ENCODE measurements around the gene SLFN5. TPM values are rescaled to one million over a fixed set of nuclear protein-coding genes. Genes with fewer than 3 reads are reported as not detected.
"Not testable (repeated sequence)": the region's sequence is repeated elsewhere in the genome, so short reads cannot be mapped to it uniquely, and the experiment has no call there.

The SLFN5 gene
- total RNA-seq, 1 donor from 2014 or later = 8.9 TPM

DNA sequence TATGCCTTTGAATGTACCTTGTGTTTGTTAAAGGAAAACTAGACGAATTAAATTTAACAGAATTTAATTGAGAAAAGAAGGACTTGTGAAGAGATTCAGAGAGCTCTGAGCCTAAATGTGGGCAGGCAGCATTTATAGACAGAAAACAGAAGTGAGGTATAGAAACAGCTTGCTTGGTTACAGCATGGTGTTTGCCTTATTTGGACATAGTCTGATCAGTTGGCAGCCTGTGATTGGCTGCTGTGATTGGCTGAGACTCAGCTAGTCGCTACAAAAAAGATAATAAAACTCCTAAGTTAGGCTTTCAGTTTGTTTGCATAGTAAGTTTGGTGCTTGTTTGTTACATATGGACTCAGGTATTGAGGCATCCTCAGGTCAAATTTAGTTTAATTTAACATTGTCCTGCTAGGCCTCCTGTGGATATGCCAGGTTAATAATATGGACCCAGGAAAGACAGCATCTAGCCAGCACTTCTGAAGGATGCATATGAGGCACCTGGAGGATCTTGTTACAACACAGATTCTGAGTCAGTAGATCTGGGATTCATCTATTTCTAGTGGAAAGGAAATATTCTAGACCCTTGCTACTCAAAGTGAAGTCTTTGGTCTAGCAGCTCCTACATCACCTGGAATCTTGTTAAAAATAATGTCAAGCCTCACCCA lies 43.4 kb downstream of the SLFN5 start:
- intact Hi-C loops (cut with micrococcal nuclease) = loop anchor here (5.0 kb wide), 1 partner anchor 39 kb away; no protein-coding TSS in a partner anchor
- peak overlapping the region; percentile 14 for H3K27ac Mint-ChIP-seq
- H3K4me3 Mint-ChIP-seq = no peak overlapping the region
- H3K27me3 Mint-ChIP-seq = peaks cover 9% of the 10 kb centered on the region
- peak; percentile 66 for DNase-seq
- peaks cover 26% of the 10 kb centered on the region for H3K4me1 Mint-ChIP-seq
- H3K9me3 Mint-ChIP-seq = peaks cover 18% of the 10 kb centered on the region
- peaks cover 8% of the 10 kb centered on the region for H3K36me3 Mint-ChIP-seq (ENCODE audit: low read depth)

GRCh38 chr17:35287286-35287811 lies 44.5 kb downstream of the SLFN5 start:
- Mint-ChIP-seq H3K36me3 (ENCODE audit: low read depth) (peaks cover 8% of the 10 kb centered on the region), H3K9me3 (peaks cover 13% of the 10 kb centered on the region), H3K4me3 (no peak overlapping the region), H3K27ac (no peak overlapping the region), H3K4me1 (peaks cover 26% of the 10 kb centered on the region), H3K27me3 (peaks cover 11% of the 10 kb centered on the region)
- DNase-seq = no peak
- intact Hi-C loops (cut with micrococcal nuclease) = loop anchor here (5.0 kb wide), 1 partner anchor 40 kb away; no protein-coding TSS in a partner anchor

GRCh38 chr17:35289222-35289621 lies 46.4 kb downstream of the SLFN5 start:
- Mint-ChIP-seq H3K27ac (no peak overlapping the region), H3K4me1 (peaks cover 26% of the 10 kb centered on the region), H3K4me3 (peak overlapping the region; percentile 67), H3K36me3 (ENCODE audit: low read depth) (peaks cover 10% of the 10 kb centered on the region), H3K27me3 (peaks cover 22% of the 10 kb centered on the region), H3K9me3 (peaks cover 19% of the 10 kb centered on the region)
- DNase-seq = no peak
- intact Hi-C loops (cut with micrococcal nuclease) = loop anchor here (1.0 to 5.0 kb wide), 2 partner anchors 42 to 74 kb away; no protein-coding TSS in a partner anchor

DNA sequence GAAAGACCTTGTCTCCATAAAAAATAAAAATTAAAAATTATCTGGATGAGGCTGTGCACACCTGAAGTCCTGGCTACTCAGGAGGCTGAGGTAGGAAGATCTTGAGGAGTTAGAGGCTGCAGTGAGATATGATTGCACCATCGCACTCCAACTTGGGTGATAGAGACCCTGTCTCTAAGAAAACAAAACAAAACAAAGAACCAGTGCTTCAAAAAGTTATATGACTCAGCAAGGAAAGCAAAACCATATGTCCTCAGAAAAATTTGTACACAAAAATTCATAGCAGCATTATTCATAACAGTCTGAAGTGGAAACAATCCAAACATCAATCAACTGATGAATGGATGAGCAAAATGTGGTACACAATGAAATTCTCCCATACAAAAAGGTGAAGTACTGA lies 48.9 kb downstream of the SLFN5 start:
- Mint-ChIP-seq H3K4me3 (no peak overlapping the region), H3K4me1 (peaks cover 22% of the 10 kb centered on the region), H3K27ac (no peak overlapping the region), H3K36me3 (ENCODE audit: low read depth) (peaks cover 14% of the 10 kb centered on the region), H3K27me3 (peaks cover 30% of the 10 kb centered on the region), H3K9me3 (peaks cover 32% of the 10 kb centered on the region)
- intact Hi-C loops (cut with micrococcal nuclease) = no loop called here
- DNase-seq = peak; percentile 51

DNA sequence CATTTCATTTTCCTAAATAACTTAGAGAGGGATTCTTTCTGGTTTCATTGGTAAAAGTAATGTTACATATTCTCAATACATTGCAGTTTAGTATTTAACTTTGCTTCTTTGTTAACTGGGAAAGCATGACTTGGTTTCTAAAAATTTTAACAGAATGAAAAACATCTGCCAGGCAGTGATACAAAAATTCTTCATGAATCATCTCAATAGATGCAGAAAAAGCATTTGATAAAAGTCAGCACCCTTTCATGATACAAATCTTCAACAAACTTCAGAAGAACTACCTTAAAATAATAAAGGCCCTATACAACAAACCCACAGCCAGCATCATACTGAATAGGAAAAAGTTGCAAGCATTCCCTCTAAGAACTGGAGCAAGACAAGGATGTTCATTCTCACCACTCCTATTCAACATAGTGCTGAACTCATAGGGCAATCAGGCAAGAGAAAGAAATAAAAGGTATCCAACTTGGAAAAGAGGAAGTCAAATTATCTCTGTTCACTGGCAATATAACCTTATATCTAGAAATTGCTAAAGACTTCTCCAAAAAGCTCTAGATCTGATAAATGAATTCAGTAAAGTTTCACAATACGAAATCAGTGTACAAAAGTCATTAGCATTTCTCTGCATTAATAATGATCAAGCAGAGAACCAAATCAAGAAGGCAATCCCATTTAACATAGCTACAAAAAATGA lies 50.4 kb downstream of the SLFN5 start:
- Mint-ChIP-seq H3K9me3 (peaks cover 44% of the 10 kb centered on the region), H3K4me3 (no peak overlapping the region), H3K36me3 (ENCODE audit: low read depth) (peaks cover 17% of the 10 kb centered on the region), H3K27me3 (peaks cover 42% of the 10 kb centered on the region), H3K4me1 (peaks cover 12% of the 10 kb centered on the region), H3K27ac (no peak overlapping the region)
- intact Hi-C loops (cut with micrococcal nuclease) = no loop called here
- no peak for DNase-seq

- no peak for DNase-seq
- H3K27me3 Mint-ChIP-seq = peaks cover 48% of the 10 kb centered on the region
- no peaks in the 10 kb centered on the region for H3K4me1 Mint-ChIP-seq
- H3K27ac Mint-ChIP-seq = no peak overlapping the region
- H3K4me3 Mint-ChIP-seq = no peak overlapping the region
- peaks cover 40% of the 10 kb centered on the region for H3K9me3 Mint-ChIP-seq
- H3K36me3 Mint-ChIP-seq (ENCODE audit: low read depth) = peaks cover 11% of the 10 kb centered on the region
- intact Hi-C loops (cut with micrococcal nuclease) = no loop called here
Measured at GRCh38 chr17:35294756-35295155, 51.9 kb downstream of the SLFN5 start.

DNA sequence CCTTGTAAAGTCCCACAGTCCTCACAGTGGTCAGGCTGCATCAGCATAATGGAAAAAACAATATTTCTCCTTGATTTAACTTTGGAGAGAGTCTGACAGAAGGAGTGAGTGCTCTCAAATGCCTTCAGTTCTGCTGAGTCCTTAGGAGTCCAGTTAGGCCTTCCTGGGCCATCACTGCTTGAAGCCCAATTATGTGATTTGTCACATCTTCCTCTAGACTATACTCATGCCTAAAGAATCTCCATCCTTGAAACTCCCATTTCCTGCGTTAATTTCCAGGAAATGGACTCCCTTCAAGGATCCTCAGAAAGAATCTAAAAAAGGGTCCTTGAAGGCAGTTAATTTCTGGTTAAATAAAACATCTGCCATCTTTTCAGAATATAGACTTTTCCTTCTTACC lies 52.8 kb downstream of the SLFN5 start:
- DNase-seq = no peak
- intact Hi-C loops (cut with micrococcal nuclease) = no loop called here
- Mint-ChIP-seq H3K4me1 (no peaks in the 10 kb centered on the region), H3K27me3 (peaks cover 45% of the 10 kb centered on the region), H3K27ac (no peak overlapping the region), H3K9me3 (peaks cover 40% of the 10 kb centered on the region), H3K4me3 (no peak overlapping the region), H3K36me3 (ENCODE audit: low read depth) (peaks cover 12% of the 10 kb centered on the region)

DNA sequence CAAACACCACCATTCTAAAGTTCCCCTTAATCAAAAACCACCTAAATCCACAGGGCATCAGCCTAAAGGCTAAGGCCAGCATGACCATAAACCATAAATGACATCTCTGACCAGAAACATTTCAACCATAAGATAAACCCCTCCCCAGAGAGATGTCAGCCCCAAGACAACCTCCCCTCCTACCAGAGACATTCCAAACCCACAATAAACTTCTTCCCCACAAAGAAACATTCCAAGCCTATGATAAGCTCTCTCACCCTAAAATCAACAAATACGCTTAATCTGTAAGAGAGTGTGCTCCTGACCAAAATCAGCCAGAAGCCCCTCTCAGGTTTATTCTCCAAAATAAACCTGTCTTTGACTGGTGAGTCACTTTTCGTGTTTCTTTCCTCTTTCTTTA lies 54.8 kb downstream of the SLFN5 start:
- Mint-ChIP-seq H3K27me3 (peaks cover 38% of the 10 kb centered on the region), H3K4me3 (no peak overlapping the region), H3K27ac (no peak overlapping the region), H3K36me3 (ENCODE audit: low read depth) (peaks cover 16% of the 10 kb centered on the region), H3K4me1 (no peaks in the 10 kb centered on the region), H3K9me3 (peaks cover 45% of the 10 kb centered on the region)
- intact Hi-C loops (cut with micrococcal nuclease) = no loop called here
- DNase-seq = no peak

GRCh38 chr17:35298639-35299038 lies 55.8 kb downstream of the SLFN5 start:
- Mint-ChIP-seq H3K9me3 (peaks cover 41% of the 10 kb centered on the region), H3K27ac (no peak overlapping the region), H3K36me3 (ENCODE audit: low read depth) (peaks cover 16% of the 10 kb centered on the region), H3K4me3 (no peak overlapping the region), H3K27me3 (peaks cover 32% of the 10 kb centered on the region), H3K4me1 (no peaks in the 10 kb centered on the region)
- intact Hi-C loops (cut with micrococcal nuclease) = no loop called here
- no peak for DNase-seq

GRCh38 chr17:35299135-35299534 lies 56.3 kb downstream of the SLFN5 start:
- peaks cover 16% of the 10 kb centered on the region for H3K36me3 Mint-ChIP-seq (ENCODE audit: low read depth)
- H3K27me3 Mint-ChIP-seq = peaks cover 27% of the 10 kb centered on the region
- no peaks in the 10 kb centered on the region for H3K4me1 Mint-ChIP-seq
- peaks cover 39% of the 10 kb centered on the region for H3K9me3 Mint-ChIP-seq
- DNase-seq = no peak
- H3K4me3 Mint-ChIP-seq = no peak overlapping the region
- no peak overlapping the region for H3K27ac Mint-ChIP-seq
- intact Hi-C loops (cut with micrococcal nuclease) = no loop called here

- intact Hi-C loops (cut with micrococcal nuclease); DNase-seq; H3K27me3 Mint-ChIP-seq; H3K27ac Mint-ChIP-seq; H3K4me3 Mint-ChIP-seq; H3K36me3 Mint-ChIP-seq (ENCODE audit: low read depth): not testable (repeated sequence)
- Mint-ChIP-seq H3K4me1 (peaks cover 20% of the 10 kb centered on the region), H3K9me3 (peaks cover 18% of the 10 kb centered on the region)
Measured at GRCh38 chr17:35309345-35309744, 66.5 kb downstream of the SLFN5 start.

DNA sequence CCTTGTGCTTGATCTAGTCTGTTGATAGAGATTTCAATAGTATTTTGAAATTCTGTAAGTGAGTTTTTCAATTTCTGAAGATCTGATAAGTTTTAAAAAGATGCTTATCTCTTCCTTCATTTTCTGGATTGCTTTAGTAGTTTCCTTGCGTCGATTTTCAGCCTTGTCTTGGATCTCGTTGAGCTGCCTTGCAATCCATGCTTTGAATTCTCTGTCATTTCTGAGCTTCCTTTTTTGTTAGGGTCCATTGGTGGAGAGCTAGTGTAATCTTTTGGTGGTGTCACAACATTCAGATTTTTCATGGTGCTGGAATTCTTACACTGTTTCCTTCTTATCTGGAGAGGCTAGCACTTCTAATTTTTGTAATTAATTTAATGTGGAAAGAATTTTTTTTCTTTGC lies 69.5 kb downstream of the SLFN5 start:
- H3K27ac Mint-ChIP-seq = no peak overlapping the region
- H3K4me3 Mint-ChIP-seq = peak overlapping the region; percentile 1
- H3K4me1 Mint-ChIP-seq = peaks cover 30% of the 10 kb centered on the region
- intact Hi-C loops (cut with micrococcal nuclease) = loop anchor here (1.0 to 5.0 kb wide), 7 partner anchors 28 to 434 kb away; partner anchors contain the start of gene SLFN11
- no peak for DNase-seq
- peaks cover 4% of the 10 kb centered on the region for H3K27me3 Mint-ChIP-seq
- peaks cover 11% of the 10 kb centered on the region for H3K9me3 Mint-ChIP-seq
- H3K36me3 Mint-ChIP-seq (ENCODE audit: low read depth) = peaks cover 8% of the 10 kb centered on the region

DNA sequence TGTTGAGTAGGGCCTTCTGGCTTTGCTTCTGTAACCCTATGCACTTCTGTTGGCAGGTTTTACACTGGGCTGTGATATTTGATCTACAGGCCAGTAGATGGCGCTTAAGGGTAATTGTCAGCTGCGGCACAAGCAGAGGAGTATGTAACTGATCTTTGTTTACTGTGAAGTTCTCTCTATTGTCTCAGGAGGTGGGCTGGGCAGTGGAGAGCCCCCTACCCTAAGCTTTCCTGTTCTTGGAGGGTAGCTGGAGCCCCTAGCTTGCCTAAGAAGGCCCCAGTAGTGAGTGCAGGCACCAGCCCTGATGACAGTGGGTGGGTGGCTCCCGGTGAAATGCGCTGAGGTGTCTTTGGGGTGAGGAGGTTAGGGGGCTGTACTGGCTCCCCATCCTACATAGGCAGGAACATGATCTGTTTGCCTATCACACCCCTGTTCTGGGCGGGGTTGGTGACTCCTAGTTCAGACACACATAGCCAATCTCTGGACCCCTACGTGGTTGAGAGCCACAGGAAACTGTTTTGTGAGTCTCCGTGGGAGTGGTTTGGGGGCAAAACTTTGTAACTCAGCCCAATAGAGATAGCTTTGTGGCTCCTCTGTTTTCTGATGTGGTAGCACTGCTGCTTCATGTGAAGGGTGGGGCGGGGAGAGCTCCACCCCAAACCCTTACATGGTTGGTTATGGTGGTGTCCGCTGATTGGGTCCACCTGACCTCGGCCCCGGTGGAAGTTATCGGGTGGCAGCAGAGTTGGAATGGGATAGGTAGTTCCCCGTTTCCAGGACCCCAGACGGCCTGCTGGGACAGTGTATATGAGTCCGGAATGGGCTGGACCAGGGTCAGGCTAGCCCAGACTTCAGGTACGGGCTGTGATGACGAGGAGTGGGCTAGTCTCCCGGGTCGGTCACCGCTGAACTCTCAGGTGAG lies 70.2 kb downstream of the SLFN5 start:
- intact Hi-C loops (cut with micrococcal nuclease) = loop anchor here (1.0 to 5.0 kb wide), 8 partner anchors 28 to 434 kb away; partner anchors contain the start of gene SLFN11
- H3K27me3 Mint-ChIP-seq = peaks cover 3% of the 10 kb centered on the region
- DNase-seq = peak; percentile 94

More for the DNA sequence above, 70.2 kb downstream of the SLFN5 start:
- peak overlapping the region; percentile 88 for H3K27ac Mint-ChIP-seq
- peaks cover 8% of the 10 kb centered on the region for H3K36me3 Mint-ChIP-seq (ENCODE audit: low read depth)
- H3K4me1 Mint-ChIP-seq = peaks cover 34% of the 10 kb centered on the region
- H3K9me3 Mint-ChIP-seq = peaks cover 8% of the 10 kb centered on the region
- H3K4me3 Mint-ChIP-seq = peak overlapping the region; percentile 85

Measured in activated CD4-positive, alpha-beta T cell treated with anti-CD3 and anti-CD28 coated beads, Interleukin-2, amount 10 ng/mL, durations not matched to agents 24 days and 14 days (primary cell).